ENCODE measurements around the gene FXYD3.
"Not testable (repeated sequence)": the region's sequence is repeated elsewhere in the genome, so short reads cannot be mapped to it uniquely, and the experiment has no call there.

The FXYD3 gene

DNA sequence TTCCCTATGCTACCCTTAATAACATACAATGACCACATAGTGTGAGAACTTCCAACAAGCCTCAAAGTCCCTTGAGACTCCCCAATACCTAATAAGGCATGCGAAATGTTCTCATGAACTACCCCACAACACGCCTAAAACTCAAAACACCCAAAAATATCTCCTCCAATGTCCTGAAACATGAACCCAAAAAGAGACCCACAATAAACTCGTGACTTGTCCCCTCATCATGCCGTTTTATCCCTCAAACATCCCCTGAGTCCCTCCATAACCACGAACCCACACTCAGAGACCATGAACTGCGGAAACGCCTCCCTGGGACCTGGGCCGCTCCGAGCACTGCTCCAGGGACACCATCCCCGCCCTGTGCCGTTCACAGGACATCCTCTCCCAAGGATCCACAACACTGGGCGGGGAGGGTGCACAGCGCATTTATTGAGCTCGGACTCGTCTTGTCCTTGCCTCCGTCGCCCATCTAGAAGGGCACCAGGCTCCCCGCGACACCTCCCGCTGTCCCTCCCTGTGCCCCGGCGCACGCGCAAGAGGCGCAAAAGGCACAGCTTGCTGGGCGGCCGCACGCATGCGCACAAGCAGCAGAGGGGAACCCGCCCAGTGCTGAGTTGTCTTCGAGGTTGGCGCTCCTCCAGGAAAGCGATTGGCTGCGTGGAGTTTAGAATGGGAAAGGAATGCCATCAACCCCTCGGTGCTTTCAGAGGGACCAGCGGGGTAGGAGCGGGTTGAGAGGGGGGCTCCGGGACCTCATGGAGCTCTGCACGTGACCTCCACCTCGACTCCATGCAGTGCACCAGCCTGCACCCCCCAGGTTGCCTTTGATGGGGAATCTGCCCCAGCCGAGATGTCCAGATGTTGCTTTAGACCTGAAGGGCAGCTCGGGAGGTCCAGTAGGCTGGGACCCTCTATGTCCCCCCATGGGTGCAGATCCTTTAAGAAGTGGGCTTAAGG, 8.8 kb downstream of the FXYD3 start:
- DNase-seq (ENCODE audit: low read depth in 2 of 2) = peak; percentile 82 to 83

DNA sequence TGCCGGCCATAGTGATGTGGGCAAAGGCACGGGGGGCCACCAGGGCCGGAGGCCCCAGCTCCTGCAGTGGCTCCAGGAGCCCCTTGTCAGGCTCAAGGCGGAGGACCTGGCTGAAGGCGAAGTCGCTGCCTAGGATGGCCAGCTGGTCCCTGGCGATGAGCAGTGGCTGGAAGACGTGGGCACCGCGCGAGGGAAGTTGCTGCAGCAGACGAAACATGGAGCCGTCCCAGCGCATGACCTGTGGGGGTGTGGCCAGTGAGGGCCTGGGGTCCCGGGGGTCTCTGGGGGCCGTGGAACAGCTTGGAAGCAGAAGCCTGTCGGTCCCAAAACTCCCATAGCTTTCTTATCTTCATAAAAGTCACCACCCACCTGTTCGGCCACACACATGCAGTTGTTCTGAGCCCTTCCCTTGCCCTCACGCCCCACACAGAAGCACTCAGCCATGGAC, 9.7 kb downstream of the FXYD3 start:
- DNase-seq (ENCODE audit: low read depth in 2 of 2) = no peak

DNA sequence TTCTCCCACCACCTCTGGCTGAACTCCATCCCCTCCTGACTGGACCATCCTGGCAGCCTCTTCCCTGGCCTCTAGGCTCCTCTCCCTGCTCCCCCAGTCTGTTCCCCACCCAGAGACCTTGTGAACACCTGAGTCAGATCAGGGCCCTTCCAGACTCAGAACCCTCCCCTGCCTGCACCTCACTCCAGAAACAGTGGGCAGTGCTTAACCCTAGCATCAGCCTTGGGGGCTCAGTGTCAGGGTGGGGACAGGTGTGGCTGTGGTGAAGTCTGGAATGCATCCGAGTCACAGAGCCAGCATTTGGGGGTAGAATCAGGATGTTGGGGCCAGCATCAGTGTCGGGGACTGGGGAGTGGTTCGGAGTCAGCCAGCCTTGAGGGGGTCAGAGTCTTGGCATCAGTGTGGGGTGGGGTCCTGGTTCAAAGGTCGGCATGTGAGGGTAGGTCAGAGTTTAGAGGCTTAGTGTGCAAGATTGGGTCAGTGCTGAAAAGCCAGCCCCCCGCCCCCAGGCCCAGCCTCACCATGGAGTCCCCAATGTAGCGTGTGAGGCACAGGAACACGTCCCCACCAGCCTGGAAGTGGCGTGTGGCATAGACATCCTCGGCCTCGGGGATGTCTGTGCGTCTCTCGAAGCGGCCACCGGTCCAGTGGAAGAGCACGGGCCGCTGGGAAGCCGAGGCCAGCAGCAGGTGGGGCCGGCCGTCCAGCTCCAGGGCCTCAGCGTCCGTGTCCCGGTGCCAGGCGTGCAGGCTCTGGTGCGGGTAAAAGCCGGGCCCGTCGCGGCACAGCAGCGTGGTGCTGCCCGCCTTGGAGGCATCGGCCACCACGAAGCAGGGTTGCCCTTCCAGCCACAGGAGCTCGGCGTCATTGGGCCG, 10.4 kb downstream of the FXYD3 start:
- no peak for DNase-seq (ENCODE audit: low read depth in 2 of 2)

DNA sequence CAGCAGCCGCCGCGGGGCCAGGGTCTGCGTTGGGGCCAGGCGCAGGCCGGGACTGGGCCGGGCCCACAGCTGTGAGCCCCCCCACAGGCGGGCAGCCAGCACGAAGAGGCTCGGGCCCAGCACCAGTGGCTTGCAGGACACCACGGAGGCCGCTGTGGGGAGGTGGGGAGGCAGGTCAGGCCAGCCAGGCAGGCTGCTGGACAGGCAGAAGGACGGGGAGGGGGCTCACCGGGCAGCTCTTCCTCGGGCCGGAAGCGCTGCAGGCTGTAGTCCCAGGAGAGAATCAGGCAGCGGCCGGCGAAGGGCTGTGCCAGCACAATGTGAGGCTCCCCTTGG, 11.0 kb downstream of the FXYD3 start:
- no peak for DNase-seq (ENCODE audit: low read depth in 2 of 2)

DNA sequence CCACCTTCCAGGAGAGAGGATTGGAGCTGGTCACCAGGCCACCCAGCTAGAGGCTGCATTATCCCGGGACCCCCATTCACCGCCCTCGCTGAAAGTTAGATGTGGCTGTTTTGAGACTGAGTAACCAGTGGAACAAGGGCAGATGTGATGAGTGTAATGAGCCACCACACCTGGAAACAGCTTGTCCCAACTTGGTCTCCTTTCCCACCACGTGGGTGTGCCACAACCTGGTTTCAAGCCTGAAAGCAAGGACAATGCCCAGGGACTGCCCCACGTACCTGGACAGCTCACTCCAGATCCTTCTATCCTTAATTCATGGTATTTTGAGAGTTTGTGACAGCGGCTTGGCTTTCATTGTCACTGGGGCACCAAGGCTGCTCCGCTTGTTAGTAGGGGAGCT, 12.2 kb downstream of the FXYD3 start:
- no peak for DNase-seq (ENCODE audit: low read depth in 2 of 2)

DNA sequence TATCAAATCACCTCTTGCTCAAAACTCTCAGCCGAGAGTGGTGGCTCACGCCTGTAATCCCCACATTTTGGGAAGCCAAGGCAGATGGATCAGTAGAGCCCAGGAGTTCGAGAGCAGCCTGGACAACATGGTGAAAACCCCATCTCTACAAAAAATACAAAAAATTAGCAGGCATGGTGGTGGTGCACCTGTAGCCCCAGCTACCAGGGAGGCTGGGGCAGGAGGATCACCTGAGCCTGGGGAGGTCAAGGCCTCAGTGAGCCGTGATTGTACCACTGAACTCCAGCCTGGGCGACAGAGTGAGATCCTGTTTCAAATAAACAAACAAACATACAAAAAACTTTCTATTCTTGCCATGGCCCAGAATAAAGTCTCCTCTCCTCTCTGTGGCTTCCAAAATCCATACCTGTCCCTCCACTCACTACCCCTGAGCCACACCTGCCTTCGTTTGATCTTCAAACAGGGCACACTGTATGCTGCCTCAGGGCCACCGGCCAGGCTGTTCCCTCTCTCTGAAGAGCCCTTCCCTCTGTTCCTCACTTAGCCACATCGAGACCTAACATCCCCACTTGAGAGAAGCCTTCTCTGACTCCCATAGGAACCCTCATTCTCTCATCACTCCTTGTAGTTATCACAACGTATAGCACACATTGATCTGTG, 12.9 kb downstream of the FXYD3 start:
- DNase-seq (ENCODE audit: low read depth in 2 of 2) = no peak

DNA sequence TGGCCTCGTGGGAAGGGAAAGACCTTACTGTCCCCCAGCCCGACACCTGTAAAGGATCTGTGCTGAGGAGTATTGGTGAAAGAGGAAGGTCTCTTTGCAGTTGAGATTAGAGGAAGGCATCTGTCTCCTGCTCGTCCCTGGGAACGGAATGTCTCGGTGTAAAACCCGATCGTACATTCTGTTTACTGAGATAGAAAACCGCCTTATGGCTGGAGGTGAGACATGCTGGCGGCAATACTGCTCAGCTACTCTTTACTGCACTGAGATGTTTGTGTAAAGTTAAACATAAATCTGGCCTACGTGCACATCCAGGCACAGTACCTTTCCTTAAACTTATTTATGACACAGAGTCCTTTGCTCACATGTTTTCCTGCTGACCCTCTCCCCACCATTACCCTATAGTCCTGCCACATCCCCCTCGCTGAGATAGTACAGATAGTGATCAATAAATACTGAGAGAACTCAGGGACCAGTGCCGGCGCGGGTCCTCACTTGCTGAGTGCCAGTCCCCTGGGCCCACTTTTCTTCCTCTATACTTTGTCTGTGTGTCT, 14.2 kb downstream of the FXYD3 start:
- DNase-seq (ENCODE audit: low read depth in 2 of 2) = not testable (repeated sequence)

DNA sequence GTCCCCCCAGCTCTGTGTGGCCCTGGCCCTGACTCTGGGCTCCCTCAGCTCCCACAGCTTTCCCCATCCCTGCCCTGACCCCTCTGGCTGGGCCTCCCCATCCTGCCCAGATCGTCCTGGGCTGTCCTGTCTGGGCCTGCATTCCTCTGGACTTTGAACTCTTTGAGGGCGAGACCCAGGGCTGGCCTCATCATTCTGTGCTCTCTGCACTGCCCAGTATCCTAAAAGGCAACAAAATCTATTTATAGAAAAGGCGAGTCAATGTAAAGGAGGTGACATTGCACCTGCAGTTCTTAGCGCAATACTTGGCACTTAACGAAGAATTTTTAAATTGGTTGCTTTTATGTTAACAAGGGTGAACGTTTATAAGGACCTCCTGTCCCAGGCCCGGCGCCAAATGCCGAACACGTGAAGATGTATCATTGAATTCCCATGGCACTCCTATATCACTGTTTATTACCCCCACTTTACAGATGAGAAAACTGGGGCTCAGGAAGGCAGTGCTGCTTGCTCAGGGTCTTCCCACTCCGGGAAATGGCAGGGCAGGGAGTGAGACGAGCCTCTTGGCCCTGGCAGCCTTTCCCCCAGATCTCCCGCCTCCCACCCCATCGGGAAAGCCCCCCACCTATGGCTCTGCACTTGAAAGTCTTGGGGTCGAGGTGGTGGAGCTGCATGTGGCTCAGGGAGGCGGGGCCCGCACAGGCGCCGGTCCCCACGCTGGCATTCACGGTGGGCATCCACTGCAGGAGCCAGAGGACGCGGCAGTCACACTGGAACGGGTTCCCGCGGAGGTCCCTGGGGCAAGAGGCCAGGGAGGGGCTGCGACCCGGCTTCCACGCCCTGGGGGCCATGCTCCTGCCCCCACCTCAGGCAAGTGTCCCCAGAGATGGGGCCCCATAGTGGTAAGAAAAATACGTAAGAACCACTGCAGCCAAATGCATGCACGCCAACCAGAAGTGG, 15.4 kb downstream of the FXYD3 start:
- DNase-seq (ENCODE audit: low read depth in 2 of 2) = no peak

DNA sequence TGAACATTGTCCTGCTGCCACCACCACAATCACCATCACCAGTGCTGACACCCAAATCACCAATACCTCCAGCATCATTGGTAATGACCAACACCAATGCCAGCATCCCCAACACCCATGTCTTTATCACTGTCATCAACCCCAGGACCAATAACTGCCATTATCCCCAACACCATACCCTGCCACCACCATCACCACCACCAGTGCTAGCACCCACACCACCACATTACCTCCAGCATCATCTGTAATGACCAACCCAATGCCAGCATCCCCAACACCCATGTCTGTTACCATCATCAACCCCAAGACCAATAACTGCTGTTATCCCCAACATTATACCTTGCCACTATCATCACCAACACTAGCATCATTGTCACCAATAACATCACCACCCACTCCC, 16.6 kb downstream of the FXYD3 start:
- no peak for DNase-seq (ENCODE audit: low read depth in 2 of 2)

DNA sequence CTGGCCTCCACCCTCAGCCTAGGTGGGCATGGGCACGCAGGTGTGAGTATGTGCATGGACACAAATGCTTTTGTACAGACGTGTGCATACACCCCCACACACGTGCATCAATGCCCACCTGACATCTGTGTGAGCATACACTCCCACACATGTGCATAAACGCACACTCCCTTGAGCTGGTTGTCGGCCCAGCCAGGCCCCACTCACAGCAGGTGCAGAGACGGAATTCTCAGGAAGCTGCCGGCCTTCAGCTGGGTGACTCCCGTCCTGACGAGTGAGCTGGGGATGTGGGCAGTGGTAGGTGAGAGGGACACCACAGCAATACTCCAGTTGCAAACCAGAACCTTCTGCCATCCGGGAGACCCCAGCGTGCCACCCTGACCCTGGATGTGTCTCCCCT, 18.2 kb downstream of the FXYD3 start:
- no peak for DNase-seq (ENCODE audit: low read depth in 2 of 2)

DNA sequence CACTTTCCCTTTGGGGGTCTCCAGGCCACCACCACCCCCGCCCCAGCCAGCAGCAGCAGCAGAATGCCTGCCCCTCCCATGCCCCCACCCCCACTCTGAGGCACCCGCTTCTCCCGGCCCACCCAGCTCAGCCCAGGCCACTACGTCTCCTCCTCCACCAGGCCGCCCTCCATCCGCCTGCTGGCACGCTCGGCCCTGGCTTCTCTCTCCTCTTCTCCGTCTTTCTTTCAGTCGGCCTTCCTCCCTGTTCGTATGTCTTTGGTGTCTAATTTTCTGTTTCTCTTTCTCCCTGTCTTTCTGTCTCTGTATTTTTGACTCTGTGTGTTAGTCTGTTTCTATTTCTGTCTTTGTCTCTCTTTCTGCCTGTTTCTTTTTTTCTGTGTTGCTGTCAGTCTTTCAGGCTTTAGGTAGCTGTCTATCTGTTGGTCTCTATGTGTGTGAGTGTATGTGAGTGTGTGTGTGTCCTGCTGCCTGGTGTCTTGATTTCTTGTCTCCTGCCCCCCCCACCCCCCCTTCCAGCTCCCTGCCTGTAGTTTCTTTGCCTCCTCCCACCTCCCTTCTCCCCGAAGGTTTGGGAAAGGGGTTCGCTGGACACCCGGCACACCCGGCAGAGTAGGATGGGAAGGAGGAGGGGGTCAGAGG, 19.1 kb downstream of the FXYD3 start, which contains the start of gene LGI4:
Gene LGI4 (minus strand): TSS at position 459 of the 642 bp plus-strand sequence. CDS start 379 bp downstream, at position 80.
- no peak for DNase-seq (ENCODE audit: low read depth in 2 of 2)

DNA sequence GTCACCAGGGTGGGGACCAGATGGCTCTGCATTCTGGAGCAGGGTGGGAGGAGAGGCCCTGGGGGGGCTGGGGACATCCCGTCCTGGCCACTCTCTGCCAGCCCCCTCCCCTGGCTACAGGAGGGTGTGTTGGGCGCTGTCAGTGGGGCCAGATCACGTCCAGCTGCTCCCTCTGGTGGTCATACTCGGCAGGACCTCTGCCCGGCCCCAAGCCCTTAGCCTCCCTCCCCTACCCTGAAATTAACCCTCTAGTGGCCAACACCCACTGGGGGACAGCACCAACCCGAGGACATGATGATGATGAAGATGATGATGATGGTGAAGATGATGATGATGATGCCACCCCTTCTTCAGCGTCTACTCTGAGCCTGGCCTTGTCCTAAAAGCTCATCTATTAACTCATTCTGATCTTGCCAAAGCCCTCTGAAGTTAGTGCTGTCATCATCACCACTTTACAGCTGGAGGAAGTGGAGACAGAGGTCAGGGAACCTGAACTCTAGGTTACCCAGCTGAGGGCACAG, 19.8 kb downstream of the FXYD3 start:
- no peak for DNase-seq (ENCODE audit: low read depth in 2 of 2)

DNA sequence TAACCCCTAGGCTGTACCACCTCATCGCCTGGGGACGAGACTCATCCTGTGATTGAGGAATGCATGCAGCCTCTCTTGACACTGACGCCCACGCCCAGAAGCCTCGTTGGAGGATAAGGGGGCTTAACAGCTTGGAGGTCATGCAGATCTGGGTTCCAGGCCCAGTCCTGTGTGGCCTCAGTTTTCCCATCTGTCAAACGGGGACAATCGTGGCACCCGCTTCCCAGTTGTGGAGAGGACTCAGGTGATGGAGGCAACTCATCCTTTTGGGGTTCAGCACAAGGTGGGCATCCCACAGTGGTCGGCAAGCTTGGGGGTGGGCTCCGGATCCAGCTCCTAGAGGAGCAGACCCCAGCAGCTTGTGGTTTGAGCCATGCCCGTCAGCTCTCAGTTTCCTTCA, 20.6 kb downstream of the FXYD3 start:
- DNase-seq (ENCODE audit: low read depth in 2 of 2) = no peak

DNA sequence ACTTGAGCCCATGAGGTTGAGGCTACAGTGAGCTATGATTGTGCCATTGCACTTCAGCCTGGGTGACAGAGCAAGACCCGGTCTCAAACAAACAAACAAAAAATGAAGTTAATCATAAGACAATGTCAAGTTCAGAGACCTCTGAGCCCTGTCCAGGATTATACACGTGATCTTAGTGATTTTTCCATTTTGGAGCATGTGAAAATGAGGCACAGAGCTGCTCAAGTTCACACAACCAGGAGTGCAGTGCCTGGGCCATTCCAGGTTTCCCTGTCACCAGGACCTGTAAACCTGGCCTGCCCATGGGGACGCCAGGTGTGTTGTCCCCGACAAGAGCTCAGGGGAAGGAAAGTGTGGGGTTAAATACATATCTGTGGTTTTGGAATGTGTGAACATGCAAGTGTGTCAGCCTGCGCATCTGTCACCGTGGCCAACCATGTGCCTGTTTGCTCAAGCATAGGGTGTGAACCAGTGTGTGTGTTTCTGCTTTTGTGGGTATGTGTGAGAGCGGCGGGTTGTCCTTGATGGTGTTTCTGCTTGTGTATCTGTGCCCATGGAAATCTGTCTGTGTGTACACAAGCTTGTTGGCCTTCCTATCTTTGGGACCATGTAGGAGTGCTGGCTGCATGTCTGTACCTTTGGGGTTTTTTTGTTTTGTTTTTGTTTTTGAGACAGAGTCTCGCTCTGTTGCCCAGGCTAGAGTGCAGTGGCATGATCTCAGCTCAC, 21.5 kb downstream of the FXYD3 start:
- no peak for DNase-seq (ENCODE audit: low read depth in 2 of 2)

DNA sequence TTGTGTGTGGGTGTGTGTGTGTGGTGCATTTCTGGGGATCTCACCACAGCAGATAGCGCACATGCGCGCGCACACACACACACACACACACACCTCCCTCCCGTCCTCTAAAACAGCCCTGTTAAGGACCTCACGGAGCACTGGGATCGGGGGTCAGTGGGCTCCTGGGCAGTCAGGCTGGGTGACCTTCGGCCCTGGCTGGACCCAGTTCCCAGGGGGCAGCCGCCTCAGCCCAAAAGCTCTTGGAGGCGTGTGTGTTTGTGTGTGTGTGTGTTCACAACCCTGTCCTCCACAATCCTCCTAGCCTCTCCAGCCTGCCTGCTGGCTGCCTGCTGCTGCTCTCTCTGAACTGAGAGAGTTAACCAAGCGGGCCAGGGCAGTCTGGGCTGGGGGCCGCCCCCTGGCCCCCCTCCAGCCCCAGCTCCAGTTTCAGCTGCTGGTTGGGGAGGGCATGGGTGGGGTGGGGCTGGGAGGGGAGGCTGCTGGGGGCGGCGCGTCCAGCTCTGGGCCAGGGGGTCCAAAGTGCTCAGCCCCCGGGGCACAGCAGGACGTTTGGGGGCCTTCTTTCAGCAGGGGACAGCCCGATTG, 22.8 kb downstream of the FXYD3 start, which contains the start of gene FXYD1:
Gene FXYD1 (plus strand): TSS at position 520 of the 588 bp plus-strand sequence. CDS start 1,256 bp downstream, outside the sequence.
- DNase-seq (ENCODE audit: low read depth in 2 of 2) = no peak

DNA sequence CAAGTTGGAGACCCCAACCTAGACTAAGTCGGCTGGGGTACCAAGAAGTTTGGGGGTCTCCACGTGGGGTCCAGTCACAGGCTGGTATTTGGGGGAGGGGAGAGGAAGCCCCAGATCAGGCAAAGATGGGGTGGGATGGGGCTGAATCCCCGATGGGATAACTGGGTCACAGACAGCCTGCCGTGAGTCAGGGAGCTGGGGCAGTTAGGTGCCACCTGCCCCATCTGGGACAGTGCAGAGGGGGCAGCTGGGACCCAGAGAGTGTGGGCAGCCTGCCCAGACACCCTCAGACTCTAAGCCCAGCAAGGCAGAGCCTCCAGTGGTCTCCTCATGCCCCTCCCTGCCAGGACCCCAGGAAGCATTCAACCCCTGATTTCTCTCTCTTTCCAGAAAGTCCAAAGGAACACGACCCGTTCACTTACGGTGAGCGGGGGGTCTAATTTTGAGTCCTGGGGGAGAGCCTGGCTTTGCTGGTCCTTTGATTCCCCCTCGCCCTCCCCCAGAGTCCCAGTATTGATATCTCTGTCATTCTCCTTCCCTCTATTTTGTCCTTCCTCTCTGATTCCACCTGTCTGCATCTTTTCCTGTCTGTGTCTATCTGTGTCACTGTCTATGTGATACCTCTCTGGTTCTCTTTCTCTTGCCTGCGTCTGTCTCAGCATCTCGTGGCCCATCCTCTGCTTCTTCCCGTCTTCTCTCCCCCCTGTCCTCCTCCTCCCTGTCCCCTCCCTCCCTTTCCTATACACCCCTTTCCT, 24.8 kb downstream of the FXYD3 start:
- no peak for DNase-seq (ENCODE audit: low read depth in 2 of 2)

DNA sequence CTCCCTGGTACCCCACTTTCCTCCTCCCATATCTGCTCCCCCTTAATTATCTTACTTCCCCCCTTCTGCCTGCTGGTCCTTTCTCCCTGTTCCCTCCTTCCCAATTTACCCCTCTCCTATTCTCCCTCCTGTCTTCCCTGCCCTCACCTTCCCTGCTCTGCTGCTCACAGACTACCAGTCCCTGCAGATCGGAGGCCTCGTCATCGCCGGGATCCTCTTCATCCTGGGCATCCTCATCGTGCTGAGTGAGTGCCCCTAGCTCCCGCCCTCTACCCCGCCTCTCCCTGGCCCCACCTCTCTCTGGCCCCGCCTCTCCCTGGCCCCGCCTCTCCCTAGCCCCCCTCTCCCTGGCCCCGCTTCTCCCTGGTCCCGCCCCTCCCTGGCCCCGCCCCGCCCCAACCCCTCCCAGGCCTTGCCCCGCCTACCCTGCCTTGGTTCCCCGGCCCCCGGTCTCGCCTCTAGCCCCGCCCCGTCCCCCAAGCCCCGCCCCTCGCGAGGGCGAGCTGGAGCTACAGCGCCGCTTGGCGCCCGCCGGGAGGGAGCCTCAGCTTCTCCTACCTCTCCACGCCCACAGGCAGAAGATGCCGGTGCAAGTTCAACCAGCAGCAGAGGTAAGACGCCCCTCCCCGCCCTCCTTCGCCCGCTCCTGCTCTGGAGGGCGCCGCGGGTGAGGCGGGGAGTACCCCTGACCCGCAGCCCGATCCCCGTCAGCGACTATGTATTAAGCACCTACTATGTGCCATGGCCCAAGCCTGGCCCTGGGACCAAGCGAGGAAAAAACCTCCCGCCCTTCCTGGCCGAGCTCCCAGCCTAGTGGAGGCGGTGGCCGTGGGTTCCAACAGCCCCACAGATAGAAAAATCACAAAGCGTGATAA, 25.6 kb downstream of the FXYD3 start:
- peak; percentile 64 to 65 for DNase-seq (ENCODE audit: low read depth in 2 of 2)
